GM19240 (cell line): Measurements from ENCODE around the gene DLK2.
"Not testable (repeated sequence)": the region's sequence is repeated elsewhere in the genome, so short reads cannot be mapped to it uniquely, and the experiment has no call there.

Experiments used
- DNase-seq: peaks from one replicate; pipeline ENCODE4 v3.0.0; 2011; ENCODE audit warnings: low spot score; ENCODE audit not compliant: insufficient read length

The DLK2 gene

GRCh38 chr6:43427406-43428111 lies 27.8 kb downstream of the DLK2 start, which contains the start of gene ABCC10:
Gene ABCC10 (plus strand): TSS chr6:43427541. CDS start chr6:43427979, 438 bp downstream.
- DNase-seq = peak; percentile 96

GRCh38 chr6:43426928-43427405 lies 28.4 kb downstream of the DLK2 start:
- DNase-seq = no peak

- DNase-seq = not testable (repeated sequence)
Measured at GRCh38 chr6:43425083-43425482, 30.3 kb downstream of the DLK2 start.

- DNase-seq = no peak
Measured at GRCh38 chr6:43421831-43422230, 33.5 kb downstream of the DLK2 start.

- no peak for DNase-seq
Measured at GRCh38 chr6:43420012-43420709, 35.2 kb downstream of the DLK2 start.

- no peak for DNase-seq
Measured at GRCh38 chr6:43416935-43417334, 38.4 kb downstream of the DLK2 start.

- not testable (repeated sequence) for DNase-seq
Measured at GRCh38 chr6:43415275-43415674, 40.1 kb downstream of the DLK2 start.

GRCh38 chr6:43413002-43413401 lies 42.3 kb downstream of the DLK2 start:
- DNase-seq = no peak

- DNase-seq = no peak
Measured at GRCh38 chr6:43412541-43412940, 42.8 kb downstream of the DLK2 start.

- DNase-seq = not testable (repeated sequence)
Measured at GRCh38 chr6:43410776-43411175, 44.6 kb downstream of the DLK2 start.

- DNase-seq = no peak
Measured at GRCh38 chr6:43408259-43408658, 47.1 kb downstream of the DLK2 start.

GRCh38 chr6:43407296-43407695 lies 48.1 kb downstream of the DLK2 start:
- DNase-seq = no peak

GRCh38 chr6:43405354-43405753 lies 50.0 kb downstream of the DLK2 start:
- DNase-seq = no peak

- DNase-seq = no peak
Measured at GRCh38 chr6:43402820-43403219, 52.5 kb downstream of the DLK2 start.

GRCh38 chr6:43401730-43402129 lies 53.6 kb downstream of the DLK2 start:
- DNase-seq = no peak
